Measurements from ENCODE around the gene HAL.

- no peak for TF ChIP-seq POLR2AphosphoS5 (IDR thresholded peaks at IDR 0.05; ENCODE audit: low read depth, low read length)
- TF ChIP-seq TAF1 (IDR thresholded peaks at IDR 0.05; ENCODE audit: low read depth, low read length): no peak
- no peak for TF ChIP-seq POLR2A (IDR thresholded peaks at IDR 0.05; ENCODE audit: low read depth, low read length)
- TF ChIP-seq PAX5 (IDR thresholded peaks at IDR 0.05; ENCODE audit: insufficient read depth, low read length, severe bottlenecking): no peak
- TF ChIP-seq SPI1 (IDR thresholded peaks at IDR 0.05; ENCODE audit: low read depth, low read length): no peak
These were observed 18.3 kb downstream of the HAL start for GRCh38 chr12:95977764-95978305.
